Immature natural killer cell (primary cell): ENCODE measurements around the gene INMT. TPM values are rescaled to one million over a fixed set of nuclear protein-coding genes. Genes with fewer than 3 reads are reported as not detected.
"Not testable (repeated sequence)": the region's sequence is repeated elsewhere in the genome, so short reads cannot be mapped to it uniquely, and the experiment has no call there.

Source experiments
- DNase-seq, 3 donors: peaks; one replicate each; pipeline ENCODE4 v3.0.0; 2022; ENCODE audit warnings: mixed read lengths in 1 of 3
- H3K27ac Mint-ChIP-seq, 6 donors: one replicate each; pipeline ENCODE4 v1.8.0; 2020; ENCODE audit warnings: mixed read lengths in 6 of 6, mild to moderate bottlenecking in 5 of 6, inconsistent platforms in 4 of 6, moderate library complexity in 3 of 6
- H3K27me3 Mint-ChIP-seq, 3 donors: one replicate each; pipeline ENCODE4 v1.8.0; 2020 to 2021; ENCODE audit warnings: low read depth in 3 of 3, mild to moderate bottlenecking in 3 of 3, mixed read lengths in 3 of 3, moderate library complexity in 3 of 3, inconsistent platforms in 1 of 3
- H3K36me3 Mint-ChIP-seq, 3 donors: one replicate each; pipeline ENCODE4 v1.8.0; 2020; ENCODE audit warnings: mixed read lengths in 3 of 3, inconsistent platforms in 2 of 3, mild to moderate bottlenecking in 2 of 3
- H3K4me1 Mint-ChIP-seq, 2 donors: one replicate each; pipeline ENCODE4 v1.8.0; 2020; ENCODE audit warnings: inconsistent platforms in 2 of 2, mild to moderate bottlenecking in 2 of 2, mixed read lengths in 2 of 2, moderate library complexity in 1 of 2
- H3K4me3 Mint-ChIP-seq, 5 donors: one replicate each; pipeline ENCODE4 v1.8.0; 2020; ENCODE audit warnings: mild to moderate bottlenecking in 5 of 5, mixed read lengths in 5 of 5, inconsistent platforms in 3 of 5, moderate library complexity in 3 of 5
- H3K9me3 Mint-ChIP-seq, 6 donors: one replicate each; pipeline ENCODE4 v1.8.0; 2020; ENCODE audit warnings: mild to moderate bottlenecking in 6 of 6, mixed read lengths in 6 of 6, inconsistent platforms in 4 of 6, moderate library complexity in 3 of 6
- polyA plus RNA-seq, 3 donors: library from polyadenylated mRNA; unstranded; fragments of 300-500 nt; fragmentation: Illumina TruSeq; gene quantifications; one replicate each; pipeline ENCODE4 v1.2.3, GENCODE V29; 2021

INMT gene
- polyA plus RNA-seq, 3 donors from 2014 or later: not detected

GRCh38 chr7:30717181-30717580 lies 34.8 kb upstream of the INMT start:
- no peak overlapping the region for H3K4me3 Mint-ChIP-seq
- peaks cover 35 to 40% (median 37%) of the 10 kb centered on the region in 3 donors for H3K36me3 Mint-ChIP-seq
- peaks cover 12 to 37% (median 22%) of the 10 kb centered on the region in 6 donors for H3K9me3 Mint-ChIP-seq
- no peak overlapping the region for H3K27ac Mint-ChIP-seq
- DNase-seq: no peak
- H3K4me1 Mint-ChIP-seq: no peaks in the 10 kb centered on the region
- H3K27me3 Mint-ChIP-seq: peaks cover 0 to 6% (median 0%) of the 10 kb centered on the region in 3 donors

GRCh38 chr7:30719434-30719833 lies 32.5 kb upstream of the INMT start:
- peaks cover 12 to 37% (median 22%) of the 10 kb centered on the region in 6 donors for H3K9me3 Mint-ChIP-seq
- peaks cover 35 to 40% (median 35%) of the 10 kb centered on the region in 3 donors for H3K36me3 Mint-ChIP-seq
- not testable (repeated sequence) for H3K4me3 Mint-ChIP-seq, H3K27ac Mint-ChIP-seq, DNase-seq, H3K27me3 Mint-ChIP-seq, H3K4me1 Mint-ChIP-seq

GRCh38 chr7:30721211-30721610 lies 30.7 kb upstream of the INMT start:
- Mint-ChIP-seq H3K4me3 (no peak overlapping the region), H3K9me3 (peaks cover 12 to 37% (median 22%) of the 10 kb centered on the region in 6 donors), H3K27me3 (peaks cover 0 to 3% (median 0%) of the 10 kb centered on the region in 3 donors), H3K36me3 (peaks cover 31 to 37% (median 33%) of the 10 kb centered on the region in 3 donors), H3K27ac (no peak overlapping the region), H3K4me1 (peaks cover 11 to 16% of the 10 kb centered on the region in 2 donors)
- DNase-seq: no peak

- H3K27me3 Mint-ChIP-seq: peaks cover 0 to 3% (median 0%) of the 10 kb centered on the region in 3 donors
- H3K36me3 Mint-ChIP-seq: peaks cover 26 to 31% (median 28%) of the 10 kb centered on the region in 3 donors
- peaks cover 9 to 35% (median 20%) of the 10 kb centered on the region in 6 donors for H3K9me3 Mint-ChIP-seq
- H3K27ac Mint-ChIP-seq: no peak overlapping the region
- no peak overlapping the region for H3K4me3 Mint-ChIP-seq
- peaks cover 21 to 26% of the 10 kb centered on the region in 2 donors for H3K4me1 Mint-ChIP-seq
- DNase-seq: no peak
Measured at GRCh38 chr7:30722187-30722586, 29.7 kb upstream of the INMT start.

- Mint-ChIP-seq H3K27ac (no peak overlapping the region), H3K36me3 (peaks cover 23 to 29% (median 25%) of the 10 kb centered on the region in 3 donors), H3K4me3 (no peak overlapping the region), H3K4me1 (peaks cover 26 to 30% of the 10 kb centered on the region in 2 donors), H3K9me3 (peaks cover 7 to 32% (median 19%) of the 10 kb centered on the region in 6 donors), H3K27me3 (peaks cover 0 to 6% (median 0%) of the 10 kb centered on the region in 3 donors)
- DNase-seq: no peak
Measured at GRCh38 chr7:30722671-30723070, 29.3 kb upstream of the INMT start.

- Mint-ChIP-seq H3K27me3 (peaks cover 0 to 6% (median 0%) of the 10 kb centered on the region in 3 donors), H3K4me1 (peaks cover 37 to 41% of the 10 kb centered on the region in 2 donors), H3K27ac (no peak overlapping the region), H3K36me3 (peaks cover 12 to 18% (median 14%) of the 10 kb centered on the region in 3 donors), H3K4me3 (no peak overlapping the region), H3K9me3 (peaks cover 2 to 21% (median 10%) of the 10 kb centered on the region in 6 donors)
- DNase-seq: no peak
Measured at GRCh38 chr7:30723776-30724175, 28.2 kb upstream of the INMT start.

- H3K4me1 Mint-ChIP-seq: peaks cover 39 to 45% of the 10 kb centered on the region in 2 donors
- peaks cover 0 to 6% (median 3%) of the 10 kb centered on the region in 3 donors for H3K27me3 Mint-ChIP-seq
Measured at GRCh38 chr7:30726296-30727006, 25.5 kb upstream of the INMT start.

GRCh38 chr7:30727061-30727945 lies 24.6 kb upstream of the INMT start:
- peaks cover 0 to 7% (median 3%) of the 10 kb centered on the region in 3 donors for H3K27me3 Mint-ChIP-seq

More at GRCh38 chr7:30726296-30727006, 25.5 kb upstream of the INMT start:
- no peaks in the 10 kb centered on the region for H3K36me3 Mint-ChIP-seq
- H3K4me3 Mint-ChIP-seq: peak overlapping the region; percentile 74 to 93 (median 86)
- peak overlapping the region; percentile 68 to 94 (median 87) for H3K27ac Mint-ChIP-seq
- peak in 1 of 3 donors; percentile 23 for DNase-seq
- peaks cover 0 to 2% (median 0%) of the 10 kb centered on the region in 6 donors for H3K9me3 Mint-ChIP-seq

GRCh38 chr7:30728591-30729100 lies 23.3 kb upstream of the INMT start:
- Mint-ChIP-seq H3K27ac (peak overlapping the region; percentile 47 to 94 (median 74)), H3K36me3 (no peaks in the 10 kb centered on the region), H3K9me3 (no peaks in the 10 kb centered on the region), H3K4me3 (peak overlapping the region in 4 of 5 donors; percentile 15 to 74 (median 43)), H3K27me3 (peaks cover 0 to 5% (median 3%) of the 10 kb centered on the region in 3 donors), H3K4me1 (peaks cover 37 to 45% of the 10 kb centered on the region in 2 donors)
- no peak for DNase-seq

More at GRCh38 chr7:30727061-30727945, 24.6 kb upstream of the INMT start:
- Mint-ChIP-seq H3K36me3 (no peaks in the 10 kb centered on the region), H3K4me1 (peaks cover 39 to 45% of the 10 kb centered on the region in 2 donors), H3K4me3 (peak overlapping the region; percentile 74 to 93 (median 86)), H3K27ac (peak overlapping the region; percentile 72 to 94 (median 87)), H3K9me3 (no peaks in the 10 kb centered on the region)
- peak; percentile 60 to 73 (median 61) for DNase-seq

- no peak overlapping the region for H3K4me3 Mint-ChIP-seq
- H3K9me3 Mint-ChIP-seq: no peaks in the 10 kb centered on the region
- no peak for DNase-seq
- H3K27ac Mint-ChIP-seq: peak overlapping the region in 1 of 6 donors; percentile 22
- H3K27me3 Mint-ChIP-seq: peaks cover 0 to 6% (median 3%) of the 10 kb centered on the region in 3 donors
- H3K4me1 Mint-ChIP-seq: peaks cover 37 to 45% of the 10 kb centered on the region in 2 donors
- no peaks in the 10 kb centered on the region for H3K36me3 Mint-ChIP-seq
Measured at GRCh38 chr7:30729642-30730041, 22.3 kb upstream of the INMT start.

- no peak overlapping the region for H3K4me3 Mint-ChIP-seq
- peaks cover 35 to 41% of the 10 kb centered on the region in 2 donors for H3K4me1 Mint-ChIP-seq
- no peak for DNase-seq
- H3K36me3 Mint-ChIP-seq: no peaks in the 10 kb centered on the region
- no peaks in the 10 kb centered on the region for H3K9me3 Mint-ChIP-seq
- peaks cover 0 to 7% (median 3%) of the 10 kb centered on the region in 3 donors for H3K27me3 Mint-ChIP-seq
- peak overlapping the region in 1 of 6 donors; percentile 22 for H3K27ac Mint-ChIP-seq
Measured at GRCh38 chr7:30730097-30730496, 21.8 kb upstream of the INMT start.

GRCh38 chr7:30730996-30731395 lies 20.9 kb upstream of the INMT start:
- Mint-ChIP-seq H3K27ac (no peak overlapping the region), H3K4me1 (peaks cover 30 to 32% of the 10 kb centered on the region in 2 donors), H3K9me3 (no peaks in the 10 kb centered on the region)

GRCh38 chr7:30731581-30731980 lies 20.4 kb upstream of the INMT start:
- Mint-ChIP-seq H3K4me3 (no peak overlapping the region), H3K27ac (no peak overlapping the region), H3K9me3 (no peaks in the 10 kb centered on the region), H3K4me1 (peaks cover 24 to 31% of the 10 kb centered on the region in 2 donors), H3K27me3 (peaks cover 0 to 10% (median 5%) of the 10 kb centered on the region in 3 donors), H3K36me3 (no peaks in the 10 kb centered on the region)
- DNase-seq: no peak

More at GRCh38 chr7:30730996-30731395, 20.9 kb upstream of the INMT start:
- Mint-ChIP-seq H3K4me3 (no peak overlapping the region), H3K36me3 (no peaks in the 10 kb centered on the region), H3K27me3 (peaks cover 0 to 7% (median 5%) of the 10 kb centered on the region in 3 donors)
- DNase-seq: no peak
